Motor neuron (in vitro differentiated cells): Measurements from ENCODE around the gene SLC12A1. TPM values are rescaled to one million over a fixed set of nuclear protein-coding genes. Genes with fewer than 3 reads are reported as not detected.

ENCODE experiments used
- ATAC-seq, 8 experiments: fragments of 200-7000 bp; cut with Tn5 transposase; replicated peaks in 6 of 8; 2 replicates each; pipeline ENCODE4 v1.8.0; 2021; ENCODE audit warnings: mild to moderate bottlenecking in 8 of 8, moderate library complexity in 8 of 8
- H3K27ac ChIP-seq, 2 donors: fragments of 250-450 bp; sonication (Bioruptor Pico); 2 replicates each; pipeline ENCODE4 v1.9.0; 2021; ENCODE audit warnings: antibody characterized with exemption in 2 of 2, mild to moderate bottlenecking in 2 of 2, moderate library complexity in 1 of 2
- H3K4me1 ChIP-seq, 2 donors: fragments of 250-450 bp; sonication (Bioruptor Pico); replicated peaks in 1 of 2; 2 replicates each; pipeline ENCODE4 v1.6.1; 2021; ENCODE audit warnings: antibody characterized with exemption in 2 of 2, mild to moderate bottlenecking in 2 of 2, moderate library complexity in 1 of 2
- H3K4me3 ChIP-seq, 5 donors: fragments of 250-450 bp; sonication (Bioruptor Pico); 2 replicates each; pipeline ENCODE4 v1.9.0; 2021; ENCODE audit warnings: antibody characterized with exemption in 5 of 5, mild to moderate bottlenecking in 5 of 5, moderate library complexity in 4 of 5
- WGBS, 10 experiments: fragments of 450-650 bp; shearing (Covaris generic); methylation state at CpG; one replicate each; pipeline ENCODE4 v1.0.0; 2022; 5-methylcytosine and 5-hydroxymethylcytosine counted together
- in situ Hi-C, 9 experiments: fragments of 400-800 bp; cut with MboI; loops; one replicate each; pipeline ENCODE4 v1.15.0; 2021; ENCODE audit warnings: low sequenced_read_pairs in 9 of 9, low pct_unique_long_range_greater_than_20kb in 2 of 9; ENCODE audit not compliant: unreplicated experiment in 9 of 9
- total RNA-seq, 8 experiments: library from RNA; unstranded; fragments of 300-600 nt; gene quantifications; 2 replicates each; pipeline versions ENCODE4 v1.2.3 to v1.2.4, GENCODE V29; 2022

SLC12A1 gene
- total RNA-seq, 8 experiments from 2014 or later: 0.05 to 23.0 (median 0.25) TPM; not detected in 1

- peak in 1 of 8 experiments; percentile 56 for ATAC-seq
- in situ Hi-C loops: no loop called here
- no peak overlapping the region for H3K4me3 ChIP-seq
- H3K4me1 ChIP-seq: peaks cover 0 to 1% of the 10 kb centered on the region in 2 donors
- no peak overlapping the region for H3K27ac ChIP-seq
- 0 to 100% (median 83%) methylated on average over 1 of the region's 1 CpG; no CpG with 5 or more reads in 1 of the 10 experiments for WGBS, 10 experiments
These were observed 131.5 kb downstream of the SLC12A1 start for GRCh38 chr15:48337607-48338006.

- ATAC-seq: no peak
- Histone ChIP-seq H3K4me3 (no peak overlapping the region), H3K27ac (no peak overlapping the region), H3K4me1 (no peaks in the 10 kb centered on the region)
- in situ Hi-C loops: no loop called here
- 70 to 100% (median 92%) methylated on average over 1 to 4 of the region's 4 CpGs; no CpG with 5 or more reads in 3 of the 10 experiments for WGBS, 10 experiments
These were observed 134.0 kb downstream of the SLC12A1 start for GRCh38 chr15:48340111-48340510.

- no peak for ATAC-seq
- H3K4me3 ChIP-seq: no peak overlapping the region
- no peak overlapping the region for H3K27ac ChIP-seq
- in situ Hi-C loops: no loop called here
- H3K4me1 ChIP-seq: no peaks in the 10 kb centered on the region
- WGBS, 10 experiments: 47 to 100% (median 83%) methylated on average over 1 to 6 of the region's 6 CpGs
These were observed 137.8 kb downstream of the SLC12A1 start for GRCh38 chr15:48343865-48344264.

DNA sequence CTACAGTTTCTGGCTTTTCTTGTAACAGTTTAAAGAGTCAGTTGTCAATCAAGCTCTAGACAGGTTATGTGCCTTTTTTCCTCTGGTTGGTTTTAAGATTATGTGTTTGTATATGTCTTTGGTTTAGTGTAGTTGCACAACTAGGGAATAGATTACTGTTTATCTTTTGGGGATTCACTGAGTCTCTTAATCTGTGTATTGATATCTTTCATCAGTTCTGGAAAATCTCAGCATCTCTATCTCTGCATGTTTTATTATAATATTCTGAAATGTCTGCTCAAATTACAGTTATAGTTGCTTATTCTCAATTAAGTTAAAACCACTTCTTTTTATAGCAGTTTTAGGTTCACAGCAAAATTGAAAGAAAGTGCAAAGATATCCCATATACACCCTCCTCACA, 139.4 kb downstream of the SLC12A1 start:
- no peak for ATAC-seq
- no peaks in the 10 kb centered on the region for H3K4me1 ChIP-seq
- no peak overlapping the region for H3K27ac ChIP-seq

DNA sequence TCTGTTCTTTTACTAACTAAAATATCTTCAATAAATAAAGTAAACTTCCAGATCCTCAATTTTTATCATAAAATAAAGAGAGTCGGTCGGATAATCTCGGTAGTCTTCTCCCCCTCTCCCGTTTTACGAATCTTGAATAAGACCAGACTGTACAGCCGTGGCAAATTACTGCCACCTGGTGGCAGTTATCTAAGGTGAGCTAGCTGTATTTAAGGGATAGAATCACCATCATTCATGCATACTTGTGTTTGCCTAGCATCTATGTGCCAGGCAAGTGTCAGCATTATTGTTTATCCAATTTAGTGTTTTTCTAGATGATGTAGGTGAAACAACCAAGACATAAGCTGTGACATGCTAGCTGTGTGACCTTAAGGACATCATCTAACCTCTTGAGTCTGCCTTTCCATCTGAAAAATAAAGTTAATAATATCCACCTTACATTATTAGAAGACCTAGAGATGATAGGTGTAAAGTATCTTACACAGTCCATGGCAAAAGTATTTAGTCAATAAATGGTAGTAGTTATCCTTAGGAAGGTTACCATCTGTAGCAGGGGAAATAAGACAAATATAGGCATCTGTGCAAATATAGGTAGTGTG, 146.5 kb downstream of the SLC12A1 start:
- Histone ChIP-seq H3K4me1 (no peaks in the 10 kb centered on the region), H3K27ac (no peak overlapping the region), H3K4me3 (no peak overlapping the region)
- WGBS, 10 experiments: 0 to 43% (median 19%) methylated on average over 3 to 6 of the region's 6 CpGs; no CpG with 5 or more reads in 1 of the 10 experiments
- in situ Hi-C loops: loop anchor here in 6 of 9 experiments (25.0 kb wide), 3 partner anchors 460 to 1785 kb away; partner anchors contain the start of gene CEP152 (in 2 of the 6)
- peak; percentile 64 to 95 (median 76) for ATAC-seq

More for the DNA sequence above, 139.4 kb downstream of the SLC12A1 start:
- in situ Hi-C loops: no loop called here
- no peak overlapping the region for H3K4me3 ChIP-seq

Other genes starting within 250 kb of the SLC12A1 start
- gene SLC24A5, start 85.3 kb upstream of the SLC12A1 start, total RNA-seq: 1 to 10 TPM in 1 of 8 experiments, under 1 TPM in 5, not detected in 2; 0.08 to 1.4 (median 0.27) TPM
- 100 to 1,000 TPM in 1 of 8 experiments, 10 to 100 TPM in 5, 1 to 10 TPM in 1, under 1 TPM in 1; 0.76 to 122 (median 78.5) TPM for gene MYEF2, start 28.0 kb upstream of the SLC12A1 start, total RNA-seq
- 1 to 10 TPM in 1 of 8 experiments, under 1 TPM in 5, not detected in 2; 0.10 to 1.1 (median 0.47) TPM for gene CTXN2, start 14.6 kb upstream of the SLC12A1 start, total RNA-seq
- 10 to 100 TPM; 38.3 to 90.9 (median 55.9) TPM for gene DUT, start 125.1 kb downstream of the SLC12A1 start, total RNA-seq